GM12891 (cell line): Measurements from ENCODE around the gene RPP25L.

Experiments
- POLR2A ChIP-seq: IDR thresholded peaks from 2 replicates; pipeline ENCODE4 v1.6.1; 2011; ENCODE audit warnings: low read depth, low read length, control low read depth
- POLR2AphosphoS5 ChIP-seq: IDR thresholded peaks from 2 replicates; pipeline ENCODE4 v1.6.1; 2011; ENCODE audit warnings: low read depth, low read length, control low read depth
- SPI1 ChIP-seq: IDR thresholded peaks from 2 replicates; pipeline ENCODE4 v1.6.1; 2011; ENCODE audit warnings: low read depth, low read length, control low read depth
- TAF1 ChIP-seq: IDR thresholded peaks from 2 replicates; pipeline ENCODE4 v1.6.1; 2011; ENCODE audit warnings: low read depth, low read length, control low read depth

DNA sequence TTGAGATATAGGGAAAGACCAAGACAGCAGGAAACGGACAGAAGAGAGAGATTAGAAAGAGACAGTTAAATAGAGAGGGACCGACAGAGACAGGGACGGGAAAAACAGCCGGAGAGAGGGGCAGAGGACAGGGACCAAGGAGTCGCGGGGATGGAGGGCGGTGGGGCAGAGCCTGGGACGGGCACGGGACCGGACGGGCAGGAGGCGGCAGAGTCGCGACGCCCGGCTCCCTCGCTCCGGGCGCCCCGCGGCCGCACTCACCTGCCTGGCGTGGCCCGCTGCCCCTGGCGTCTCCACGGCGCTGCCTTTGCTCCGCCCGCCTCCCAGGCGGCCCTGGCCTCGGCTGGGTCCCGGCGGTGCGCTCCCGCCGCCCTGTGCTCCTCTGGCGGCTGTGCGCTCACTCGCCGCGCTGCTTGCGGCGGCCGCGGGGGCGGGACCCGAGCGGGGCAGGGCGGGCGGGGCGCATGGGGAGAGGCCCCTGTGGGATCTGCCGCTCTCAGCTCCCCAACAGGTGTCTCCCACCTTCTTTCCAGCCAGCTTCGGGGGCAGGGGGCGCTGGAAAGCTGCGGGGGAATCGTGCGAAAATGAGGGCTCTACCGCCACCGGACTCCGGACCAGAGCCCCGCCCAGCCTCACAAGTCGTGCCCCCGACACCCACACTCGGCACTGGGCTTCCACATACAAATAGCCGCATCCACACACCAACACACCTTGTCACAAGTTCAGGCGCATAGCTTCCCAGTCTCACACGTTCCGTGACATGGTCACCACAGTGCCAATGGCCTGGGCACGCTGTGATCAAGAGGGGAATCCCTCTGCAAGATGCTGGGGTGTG, 17.0 kb upstream of the RPP25L start, which contains the start of gene ARID3C:
- TF ChIP-seq POLR2AphosphoS5, result no peak
- TF ChIP-seq POLR2A, result no peak
- no peak for TF ChIP-seq TAF1
- no peak for TF ChIP-seq SPI1
